WTC11 (cell line): Measurements from ENCODE around the gene RGPD6.
"Not testable (repeated sequence)": the region's sequence is repeated elsewhere in the genome, so short reads cannot be mapped to it uniquely, and the experiment has no call there.

Experiments used
- CTCF ChIP-seq: fragments of 200-600 bp; IDR thresholded peaks from 2 replicates; pipeline ENCODE4 v1.8.0; 2022; ENCODE audit warnings: antibody characterized with exemption
- JAZF1 ChIP-seq: fragments of 250-450 bp; sonication (Bioruptor Pico); IDR thresholded peaks from 2 replicates; pipeline ENCODE4 v1.9.0; 2021; ENCODE audit warnings: moderate library complexity, mild to moderate bottlenecking, inconsistent platforms

GRCh38 chr2:110588520-110588919, 11.5 kb upstream of the RGPD6 start:
- TF ChIP-seq JAZF1 (CRISPR knock-in tag); CTCF: not testable (repeated sequence)
